Ovary (tissue), 3 donors: ENCODE data around the gene DNAJC1.

Experiments used
- CTCF ChIP-seq, 3 donors: fragments of 450-650 bp in 2 of 3; fragments of 200-600 bp in 1 of 3; IDR thresholded peaks; one replicate each; pipeline versions ENCODE4 v1.5.1 to v1.8.0; 2016 to 2022; ENCODE audit warnings: antibody characterized with exemption in 3 of 3, mild to moderate bottlenecking in 1 of 3
- EP300 ChIP-seq: sonication (generic); formaldehyde crosslinking; IDR thresholded peaks from one replicate; pipeline ENCODE4 v1.6.1; 2017; ENCODE audit warnings: antibody characterized with exemption
- POLR2A ChIP-seq: fragments of 450-650 bp; IDR thresholded peaks from one replicate; pipeline ENCODE4 v1.6.1; 2017; ENCODE audit warnings: antibody characterized with exemption, mild to moderate bottlenecking, moderate library complexity
- donor health status: DM: no; HTN: no; CAD: no.

DNA sequence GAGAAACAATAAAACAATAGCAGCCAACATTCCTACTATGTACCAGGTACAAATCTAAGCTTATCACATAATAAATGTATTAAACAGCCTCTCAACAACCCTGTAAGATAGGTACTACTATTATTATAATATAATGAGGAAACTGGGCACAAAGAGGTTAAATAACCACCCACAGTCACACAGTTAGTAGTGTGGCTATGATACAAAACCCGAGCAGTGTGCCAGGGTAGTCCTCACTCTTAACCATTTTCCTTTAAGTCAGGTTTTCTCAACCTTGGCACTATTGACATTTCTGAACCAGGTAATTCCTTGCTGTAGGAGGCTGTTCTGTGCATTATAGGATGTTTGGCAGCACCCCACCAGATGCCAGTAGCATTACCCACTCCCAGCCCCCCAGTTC lies 48.8 kb downstream of the DNAJC1 start:
- TF ChIP-seq CTCF (IDR thresholded peaks at IDR 0.05) (no peak), POLR2A (no peak), EP300 (no peak)
